ENCODE results near the gene CCDC194. TPM values are rescaled to one million over a fixed set of nuclear protein-coding genes. Genes with fewer than 3 reads are reported as not detected.

CCDC194 gene
- total RNA-seq, 1 experiment from 2014 or later, result not detected

- Histone ChIP-seq H3K4me1 (ENCODE audit: insufficient read depth, low read length, poor library complexity, severe bottlenecking) (no peaks in the 10 kb centered on the region), H3K4me3 (ENCODE audit: low read depth, low read length, poor library complexity, severe bottlenecking) (no peak overlapping the region), H3K36me3 (ENCODE audit: insufficient read depth, low read length, poor library complexity, severe bottlenecking) (no peaks in the 10 kb centered on the region), H3K27ac (ENCODE audit: low read depth, low read length, poor library complexity, severe bottlenecking) (no peak overlapping the region), H3K27me3 (replicated peaks; ENCODE audit: insufficient read depth, low read depth, low read length, poor library complexity) (no peaks in the 10 kb centered on the region), H3K9me3 (ENCODE audit: low read depth, low read length, poor library complexity, severe bottlenecking) (no peaks in the 10 kb centered on the region)
- BruUV-seq (replicated peaks), result no TSS peak
- intact Hi-C loops (cut with micrococcal nuclease; ENCODE audit: unreplicated experiment), result no loop called here
- ChIA-PET POLR2A (ENCODE audit: low non-redundant PET) (interaction anchor here (0.6 to 0.7 kb wide), 3 partner anchors 42 to 287 kb away, joined by 3 to 8 read pairs (median 4); no protein-coding TSS in a partner anchor), CTCF (interaction anchor here (1.4 kb wide), 1 partner anchor 26 kb away, joined by 7 read pairs; no protein-coding TSS in a partner anchor)
- no peak for DNase-seq (ENCODE audit: low spot score)
- no peak for TF ChIP-seq EZH2 (IDR thresholded peaks at IDR 0.05; ENCODE audit: borderline replicate concordance, low read depth, low read length, poor library complexity, severe bottlenecking)
- no peak for TF ChIP-seq CTCF (conservative IDR thresholded peaks at IDR 0.05; ENCODE audit: low read depth, low read length)
These were observed 33.8 kb downstream of the CCDC194 start for GRCh38 chr19:17359905-17360800.

- no peak for TF ChIP-seq CTCF (conservative IDR thresholded peaks at IDR 0.05; ENCODE audit: low read depth, low read length)
- TF ChIP-seq EZH2 (IDR thresholded peaks at IDR 0.05; ENCODE audit: borderline replicate concordance, low read depth, low read length, poor library complexity, severe bottlenecking), result no peak
- Histone ChIP-seq H3K9me3 (ENCODE audit: low read depth, low read length, poor library complexity, severe bottlenecking) (no peaks in the 10 kb centered on the region), H3K27me3 (replicated peaks; ENCODE audit: insufficient read depth, low read depth, low read length, poor library complexity) (no peaks in the 10 kb centered on the region), H3K27ac (ENCODE audit: low read depth, low read length, poor library complexity, severe bottlenecking) (no peak overlapping the region), H3K36me3 (ENCODE audit: insufficient read depth, low read length, poor library complexity, severe bottlenecking) (no peaks in the 10 kb centered on the region), H3K4me3 (ENCODE audit: low read depth, low read length, poor library complexity, severe bottlenecking) (no peak overlapping the region), H3K4me1 (ENCODE audit: insufficient read depth, low read length, poor library complexity, severe bottlenecking) (no peaks in the 10 kb centered on the region)
- no TSS peak for BruUV-seq (replicated peaks)
- POLR2A ChIA-PET (ENCODE audit: low non-redundant PET), result no interaction called here
- intact Hi-C loops (cut with micrococcal nuclease; ENCODE audit: unreplicated experiment), result no loop called here
- CTCF ChIA-PET, result interaction anchor here (0.6 kb wide), 1 partner anchor 83 kb away, joined by 4 read pairs; no protein-coding TSS in a partner anchor
- DNase-seq (ENCODE audit: low spot score), result no peak
These were observed 35.6 kb downstream of the CCDC194 start for GRCh38 chr19:17358395-17358794.

GRCh38 chr19:17357724-17358123 is 36.3 kb downstream of the CCDC194 start:
- Histone ChIP-seq H3K9me3 (ENCODE audit: low read depth, low read length, poor library complexity, severe bottlenecking) (no peaks in the 10 kb centered on the region), H3K27me3 (replicated peaks; ENCODE audit: insufficient read depth, low read depth, low read length, poor library complexity) (no peaks in the 10 kb centered on the region), H3K36me3 (ENCODE audit: insufficient read depth, low read length, poor library complexity, severe bottlenecking) (no peaks in the 10 kb centered on the region), H3K4me1 (ENCODE audit: insufficient read depth, low read length, poor library complexity, severe bottlenecking) (no peaks in the 10 kb centered on the region), H3K4me3 (ENCODE audit: low read depth, low read length, poor library complexity, severe bottlenecking) (no peak overlapping the region), H3K27ac (ENCODE audit: low read depth, low read length, poor library complexity, severe bottlenecking) (no peak overlapping the region)
- DNase-seq (ENCODE audit: low spot score), result no peak
- ChIA-PET POLR2A (ENCODE audit: low non-redundant PET) (no interaction called here), CTCF (no interaction called here)
- BruUV-seq (replicated peaks), result no TSS peak
- TF ChIP-seq CTCF (conservative IDR thresholded peaks at IDR 0.05; ENCODE audit: low read depth, low read length) (no peak), EZH2 (IDR thresholded peaks at IDR 0.05; ENCODE audit: borderline replicate concordance, low read depth, low read length, poor library complexity, severe bottlenecking) (no peak)
- intact Hi-C loops (cut with micrococcal nuclease; ENCODE audit: unreplicated experiment), result no loop called here
